ENCODE results near the gene SCTR.

Gene SCTR

GRCh38 chr2:119442850-119443249, 81.4 kb downstream of the SCTR start:
- DNase-seq (ENCODE audit: low spot score) = no peak

GRCh38 chr2:119442226-119442619, 82.1 kb downstream of the SCTR start:
- DNase-seq (ENCODE audit: low spot score) = no peak

- DNase-seq (ENCODE audit: low spot score) = no peak
Observed at GRCh38 chr2:119441376-119442225, 82.7 kb downstream of the SCTR start.

GRCh38 chr2:119440873-119441272, 83.4 kb downstream of the SCTR start:
- DNase-seq (ENCODE audit: low spot score) = no peak

- no peak for DNase-seq (ENCODE audit: low spot score)
Observed at GRCh38 chr2:119440501-119440870, 83.8 kb downstream of the SCTR start.

- DNase-seq (ENCODE audit: low spot score) = no peak
Observed at GRCh38 chr2:119439574-119440500, 84.4 kb downstream of the SCTR start.

GRCh38 chr2:119438726-119439284, 85.5 kb downstream of the SCTR start:
- no peak for DNase-seq (ENCODE audit: low spot score)

- DNase-seq (ENCODE audit: low spot score) = no peak
Observed at GRCh38 chr2:119438128-119438656, 86.1 kb downstream of the SCTR start.

- DNase-seq (ENCODE audit: low spot score) = no peak
Observed at GRCh38 chr2:119436993-119437772, 87.1 kb downstream of the SCTR start.

GRCh38 chr2:119435953-119436297, 88.4 kb downstream of the SCTR start:
- no peak for DNase-seq (ENCODE audit: low spot score)

GRCh38 chr2:119435081-119435952, 89.0 kb downstream of the SCTR start:
- no peak for DNase-seq (ENCODE audit: low spot score)

- no peak for DNase-seq (ENCODE audit: low spot score)
Observed at GRCh38 chr2:119434664-119435063, 89.6 kb downstream of the SCTR start.

- no peak for DNase-seq (ENCODE audit: low spot score)
Observed at GRCh38 chr2:119433636-119434327, 90.5 kb downstream of the SCTR start.

- no peak for DNase-seq (ENCODE audit: low spot score)
Observed at GRCh38 chr2:119432851-119433522, 91.3 kb downstream of the SCTR start.

GRCh38 chr2:119431976-119432850, 92.1 kb downstream of the SCTR start:
- no peak for DNase-seq (ENCODE audit: low spot score)

- no peak for DNase-seq (ENCODE audit: low spot score)
Observed at GRCh38 chr2:119431155-119431975, 92.9 kb downstream of the SCTR start, which contains the start of gene TMEM37. TMEM37 (plus strand) TSS chr2:119431854; CDS start chr2:119431904, 50 bp downstream.

- no peak for DNase-seq (ENCODE audit: low spot score)
Observed at GRCh38 chr2:119430023-119430498, 94.2 kb downstream of the SCTR start.
